ENCODE measurements around the gene TMEM14C.

- no peak for TF ChIP-seq CTCF (IDR thresholded peaks at IDR 0.05; ENCODE audit: low read length)
- TF ChIP-seq EZH2 (IDR thresholded peaks at IDR 0.05; ENCODE audit: borderline replicate concordance, low read length) = no peak
These were observed 19.4 kb downstream of the TMEM14C start for GRCh38 chr6:10742251-10742650.
